Embryonic facial prominence (tissue), 1 donor: ENCODE results near the gene CHRNA4.

Experiments
- DNase-seq: peaks from one replicate; pipeline ENCODE4 v3.0.0-alpha.2; 2016; ENCODE audit errors: extremely low spot score

CHRNA4 gene

GRCh38 chr20:63363981-63364561, 2.9 kb upstream of the CHRNA4 start:
- no peak for DNase-seq

- DNase-seq: no peak
Measured at GRCh38 chr20:63363013-63363957, 2.1 kb upstream of the CHRNA4 start.

- no peak for DNase-seq
Measured at GRCh38 chr20:63362436-63363009, 1.4 kb upstream of the CHRNA4 start.

GRCh38 chr20:63361519-63362435, 628 bp upstream of the CHRNA4 start:
- no peak for DNase-seq

GRCh38 chr20:63359937-63360849, 956 bp downstream of the CHRNA4 start:
- DNase-seq: no peak

GRCh38 chr20:63359164-63359934, 1.8 kb downstream of the CHRNA4 start:
- no peak for DNase-seq

- DNase-seq: no peak
Measured at GRCh38 chr20:63357921-63358905, 2.9 kb downstream of the CHRNA4 start.

- no peak for DNase-seq
Measured at GRCh38 chr20:63356931-63357879, 3.9 kb downstream of the CHRNA4 start.

GRCh38 chr20:63356511-63356910, 4.6 kb downstream of the CHRNA4 start:
- DNase-seq: no peak

GRCh38 chr20:63355781-63356295, 5.3 kb downstream of the CHRNA4 start:
- no peak for DNase-seq

- DNase-seq: no peak
Measured at GRCh38 chr20:63354636-63355350, 6.4 kb downstream of the CHRNA4 start.

- no peak for DNase-seq
Measured at GRCh38 chr20:63352811-63353221, 8.3 kb downstream of the CHRNA4 start.

- no peak for DNase-seq
Measured at GRCh38 chr20:63351811-63352591, 9.1 kb downstream of the CHRNA4 start.

- DNase-seq: no peak
Measured at GRCh38 chr20:63351326-63351700, 9.8 kb downstream of the CHRNA4 start.

- no peak for DNase-seq
Measured at GRCh38 chr20:63350597-63351325, 10.4 kb downstream of the CHRNA4 start.
